RPMI7951 (cell line): Measurements from ENCODE around the gene EXOC3. TPM values are rescaled to one million over a fixed set of nuclear protein-coding genes. Genes with fewer than 3 reads are reported as not detected.
"Not testable (repeated sequence)": the region's sequence is repeated elsewhere in the genome, so short reads cannot be mapped to it uniquely, and the experiment has no call there.

Source experiments
- DNase-seq: peaks from one replicate; pipeline ENCODE4 v3.0.0-alpha.2; 2012; ENCODE audit warnings: low read depth
- total RNA-seq: library from RNA; depleted of rRNA; stranded (reverse); fragments of >200 nt; shearing (Covaris generic); gene quantifications from 2 replicates; pipeline ENCODE4 v1.2.3, GENCODE V29; 2014; rRNA removed

Gene EXOC3
- total RNA-seq, 1 experiment from 2014 or later, result 22.7 TPM

- DNase-seq, result no peak
Measured at GRCh38 chr5:501105-501830, 58.3 kb downstream of the EXOC3 start.

GRCh38 chr5:501831-502184 lies 58.8 kb downstream of the EXOC3 start:
- DNase-seq, result no peak

GRCh38 chr5:502325-503079 lies 59.5 kb downstream of the EXOC3 start:
- DNase-seq, result no peak

- DNase-seq, result no peak
Measured at GRCh38 chr5:504326-505154, 61.6 kb downstream of the EXOC3 start.

GRCh38 chr5:505951-506525 lies 63.1 kb downstream of the EXOC3 start:
- DNase-seq, result no peak

GRCh38 chr5:507986-508575 lies 65.1 kb downstream of the EXOC3 start:
- not testable (repeated sequence) for DNase-seq

- no peak for DNase-seq
Measured at GRCh38 chr5:509611-510185, 66.7 kb downstream of the EXOC3 start.

GRCh38 chr5:510521-510920 lies 67.5 kb downstream of the EXOC3 start:
- DNase-seq, result no peak

GRCh38 chr5:511476-511875 lies 68.5 kb downstream of the EXOC3 start:
- DNase-seq, result no peak

GRCh38 chr5:513216-514100 lies 70.5 kb downstream of the EXOC3 start:
- no peak for DNase-seq

GRCh38 chr5:514101-514485 lies 71.1 kb downstream of the EXOC3 start:
- DNase-seq, result no peak

GRCh38 chr5:514673-515072 lies 71.7 kb downstream of the EXOC3 start:
- DNase-seq, result no peak

GRCh38 chr5:515273-515836 lies 72.4 kb downstream of the EXOC3 start:
- no peak for DNase-seq

GRCh38 chr5:516338-516925 lies 73.5 kb downstream of the EXOC3 start:
- DNase-seq, result no peak

Other genes starting within 250 kb of the EXOC3 start
- 3.4 and 3.8 TPM in 2 replicates for gene CCDC127, start 225.0 kb upstream of the EXOC3 start, total RNA-seq
- gene SDHA, start 224.9 kb upstream of the EXOC3 start, total RNA-seq, result 91.9 and 95.6 TPM in 2 replicates
- gene PDCD6, start 171.5 kb upstream of the EXOC3 start, total RNA-seq, result 147 and 158 TPM in 2 replicates
- 51.8 and 62.2 TPM in 2 replicates for gene AHRR, start 121.5 kb upstream of the EXOC3 start, total RNA-seq
- gene SLC9A3, start 81.3 kb downstream of the EXOC3 start, total RNA-seq, result 0.84 and 0.88 TPM in 2 replicates
- 3.1 and 3.7 TPM in 2 replicates for gene CEP72, start 169.2 kb downstream of the EXOC3 start, total RNA-seq